WTC11 (cell line): Measurements from ENCODE around the gene BBS1. TPM values are rescaled to one million over a fixed set of nuclear protein-coding genes. Genes with fewer than 3 reads are reported as not detected.
A peak's percentile ranks its signal among the peaks of the same experiment; 100 is the strongest.

Experiments
- ATAC-seq: fragments of 200-7000 bp; cut with Tn5 transposase; 2 replicates; pipeline ENCODE4 v1.10.0; 2021; ENCODE audit warnings: mild to moderate bottlenecking, moderate library complexity
- CTCF ChIA-PET: fragments of 300-600 bp; sonication (Branson Sonifier 250); formaldehyde crosslinking; loops from one replicate; lab custom pipeline; 2021; ENCODE audit warnings: antibody characterized with exemption; lab: Charles Lee
- POLR2A ChIA-PET: fragments of 350-600 bp; sonication (Branson Sonifier 250); formaldehyde crosslinking; loops from one replicate; lab custom pipeline; 2021; ENCODE audit warnings: antibody characterized with exemption; lab: Charles Lee
- DNase-seq: peaks from one replicate; pipeline ENCODE4 v3.0.0; 2021; ENCODE audit warnings: low spot score
- H3K27ac Mint-ChIP-seq: 2 replicates; pipeline ENCODE4 v1.8.0; 2021; ENCODE audit warnings: mixed read lengths
- H3K27me3 Mint-ChIP-seq: 2 replicates; pipeline ENCODE4 v1.8.0; 2021; ENCODE audit warnings: low read depth, mild to moderate bottlenecking, moderate library complexity, mixed read lengths
- H3K36me3 Mint-ChIP-seq: 2 replicates; pipeline ENCODE4 v1.8.0; 2021; ENCODE audit warnings: mixed read lengths
- H3K4me1 Mint-ChIP-seq: 2 replicates; pipeline ENCODE4 v1.8.0; 2022; ENCODE audit warnings: mixed read lengths
- H3K4me3 Mint-ChIP-seq: 2 replicates; pipeline ENCODE4 v1.8.0; 2021; ENCODE audit warnings: mild to moderate bottlenecking, moderate library complexity, mixed read lengths
- H3K9me3 Mint-ChIP-seq: 2 replicates; pipeline ENCODE4 v1.8.0; 2021; ENCODE audit warnings: mixed read lengths
- CREM ChIP-seq: sonication (generic); formaldehyde crosslinking; IDR thresholded peaks from 2 replicates; pipeline ENCODE4 v1.8.1; 2022; ENCODE audit warnings: mild to moderate bottlenecking, missing genetic modification reagents, moderate library complexity
- E2F4 ChIP-seq: sonication (generic); formaldehyde crosslinking; IDR thresholded peaks from 2 replicates; pipeline ENCODE4 v1.8.1; 2022; ENCODE audit warnings: low read depth, mild to moderate bottlenecking, moderate library complexity, missing genetic modification reagents, borderline replicate concordance
- EMX1 ChIP-seq: fragments of 250-450 bp; sonication (Bioruptor Pico); IDR thresholded peaks from 2 replicates; pipeline ENCODE4 v1.8.0; 2021; ENCODE audit warnings: mild to moderate bottlenecking
- ESRRA ChIP-seq: sonication (generic); formaldehyde crosslinking; IDR thresholded peaks from 2 replicates; pipeline ENCODE4 v1.8.1; 2022; ENCODE audit warnings: mild to moderate bottlenecking, missing genetic modification reagents, borderline replicate concordance
- ETV6 ChIP-seq: sonication (generic); formaldehyde crosslinking; IDR thresholded peaks from 2 replicates; pipeline ENCODE4 v1.8.1; 2022; ENCODE audit warnings: mild to moderate bottlenecking, missing genetic modification reagents
- FOXP1 ChIP-seq: sonication (generic); formaldehyde crosslinking; IDR thresholded peaks from 2 replicates; pipeline ENCODE4 v1.8.0; 2022; ENCODE audit warnings: missing genetic modification reagents, mild to moderate bottlenecking, moderate library complexity, borderline replicate concordance
- GABPB1 ChIP-seq: sonication (generic); formaldehyde crosslinking; IDR thresholded peaks from 2 replicates; pipeline ENCODE4 v1.8.1; 2023; ENCODE audit warnings: mild to moderate bottlenecking, missing genetic modification reagents
- GTF2I ChIP-seq: fragments of 250-450 bp; sonication (Bioruptor Pico); conservative IDR thresholded peaks from 2 replicates; pipeline ENCODE4 v1.4.0; 2021; ENCODE audit warnings: mild to moderate bottlenecking
- KAT7 ChIP-seq: sonication (generic); formaldehyde crosslinking; IDR thresholded peaks from 2 replicates; pipeline ENCODE4 v1.8.1; 2023; ENCODE audit warnings: missing genetic modification reagents, mild to moderate bottlenecking, borderline replicate concordance
- MXD4 ChIP-seq: fragments of 250-450 bp; sonication (Bioruptor Pico); IDR thresholded peaks from 2 replicates; pipeline ENCODE4 v1.8.0; 2021; ENCODE audit warnings: mild to moderate bottlenecking, moderate library complexity, borderline replicate concordance
- MYBL2 ChIP-seq: sonication (generic); formaldehyde crosslinking; IDR thresholded peaks from 2 replicates; pipeline ENCODE4 v1.8.1; 2023; ENCODE audit warnings: mild to moderate bottlenecking, moderate library complexity, missing genetic modification reagents
- NFATC4 ChIP-seq: fragments of 250-450 bp; sonication (Bioruptor Pico); IDR thresholded peaks from 2 replicates; pipeline ENCODE4 v1.9.0; 2021; ENCODE audit warnings: mild to moderate bottlenecking
- NFYB ChIP-seq: sonication (generic); formaldehyde crosslinking; conservative IDR thresholded peaks from 2 replicates; pipeline ENCODE4 v1.8.0; 2022; ENCODE audit warnings: low read depth, missing genetic modification reagents
- SMAD4 ChIP-seq: sonication (generic); formaldehyde crosslinking; IDR thresholded peaks from 2 replicates; pipeline ENCODE4 v1.8.0; 2022; ENCODE audit warnings: mild to moderate bottlenecking, missing genetic modification reagents
- ZNF232 ChIP-seq: sonication (generic); formaldehyde crosslinking; IDR thresholded peaks from 2 replicates; pipeline ENCODE4 v1.8.0; 2022; ENCODE audit warnings: mild to moderate bottlenecking, missing genetic modification reagents
- ZNF512 ChIP-seq: sonication (generic); formaldehyde crosslinking; IDR thresholded peaks from 2 replicates; pipeline ENCODE4 v1.8.1; 2022; ENCODE audit warnings: missing genetic modification reagents, borderline replicate concordance
- ZNF671 ChIP-seq: fragments of 250-450 bp; sonication (Bioruptor Pico); IDR thresholded peaks from 2 replicates; pipeline ENCODE4 v1.8.0; 2021; ENCODE audit warnings: mild to moderate bottlenecking
- total RNA-seq: library from RNA; stranded (reverse); gene quantifications from 3 replicates; pipeline ENCODE4 v1.2.3, GENCODE V29; 2021
- TF ChIP-seq, protein P1 (sequence below): sonication (generic); formaldehyde crosslinking; IDR thresholded peaks from 2 replicates; pipeline ENCODE4 v1.8.0; 2023; ENCODE audit warnings: missing genetic modification reagents, mild to moderate bottlenecking, borderline replicate concordance
- TF ChIP-seq, protein P2 (sequence below): sonication (generic); formaldehyde crosslinking; IDR thresholded peaks from 2 replicates; pipeline ENCODE4 v1.8.0; 2022; ENCODE audit warnings: missing genetic modification reagents
- TF ChIP-seq, protein P3 (sequence below): sonication (generic); formaldehyde crosslinking; IDR thresholded peaks from 2 replicates; pipeline ENCODE4 v1.8.1; 2022; ENCODE audit warnings: low read depth, missing genetic modification reagents, borderline replicate concordance
- TF ChIP-seq, protein P4 (sequence below): sonication (generic); formaldehyde crosslinking; IDR thresholded peaks from 2 replicates; pipeline ENCODE4 v1.8.0; 2022; ENCODE audit warnings: mild to moderate bottlenecking, missing genetic modification reagents

Gene BBS1
- total RNA-seq, 1 experiment from 2014 or later, result 26.8 TPM

DNA sequence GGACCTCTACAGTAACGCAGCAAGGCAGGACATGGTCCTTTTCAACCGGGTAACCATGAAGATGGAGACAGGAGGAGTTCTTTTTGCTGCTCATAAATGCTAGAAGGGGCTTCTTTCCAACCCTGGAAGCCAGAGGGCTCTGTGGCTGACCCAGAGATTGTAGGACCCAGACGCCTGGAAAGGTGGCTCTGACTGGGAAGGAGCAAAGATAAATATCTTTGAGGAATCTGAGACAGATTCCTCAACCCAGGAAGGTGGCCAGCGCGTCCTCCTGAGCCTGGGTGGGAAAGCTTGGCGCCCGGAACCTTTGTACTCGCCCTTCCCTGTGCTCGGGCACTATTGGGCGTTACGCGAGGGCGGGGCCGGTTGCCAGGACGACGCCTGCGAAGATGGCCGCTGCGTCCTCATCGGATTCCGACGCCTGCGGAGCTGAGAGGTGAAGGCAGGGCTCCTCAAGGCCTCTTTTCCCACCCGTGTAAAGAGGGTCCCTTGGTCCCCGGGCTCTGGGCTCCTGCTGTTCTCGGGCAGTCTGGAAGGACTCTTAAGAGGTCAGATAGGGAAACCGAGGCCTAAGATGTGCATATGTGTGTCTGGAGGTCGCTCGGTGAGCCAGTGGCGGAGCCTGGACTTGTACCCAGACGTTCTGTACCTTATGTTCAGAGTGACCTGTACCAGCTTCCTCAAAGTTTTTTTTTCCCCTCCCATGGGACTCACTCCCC is at the start of gene BBS1 (continued):
- TF ChIP-seq, protein P1, sequence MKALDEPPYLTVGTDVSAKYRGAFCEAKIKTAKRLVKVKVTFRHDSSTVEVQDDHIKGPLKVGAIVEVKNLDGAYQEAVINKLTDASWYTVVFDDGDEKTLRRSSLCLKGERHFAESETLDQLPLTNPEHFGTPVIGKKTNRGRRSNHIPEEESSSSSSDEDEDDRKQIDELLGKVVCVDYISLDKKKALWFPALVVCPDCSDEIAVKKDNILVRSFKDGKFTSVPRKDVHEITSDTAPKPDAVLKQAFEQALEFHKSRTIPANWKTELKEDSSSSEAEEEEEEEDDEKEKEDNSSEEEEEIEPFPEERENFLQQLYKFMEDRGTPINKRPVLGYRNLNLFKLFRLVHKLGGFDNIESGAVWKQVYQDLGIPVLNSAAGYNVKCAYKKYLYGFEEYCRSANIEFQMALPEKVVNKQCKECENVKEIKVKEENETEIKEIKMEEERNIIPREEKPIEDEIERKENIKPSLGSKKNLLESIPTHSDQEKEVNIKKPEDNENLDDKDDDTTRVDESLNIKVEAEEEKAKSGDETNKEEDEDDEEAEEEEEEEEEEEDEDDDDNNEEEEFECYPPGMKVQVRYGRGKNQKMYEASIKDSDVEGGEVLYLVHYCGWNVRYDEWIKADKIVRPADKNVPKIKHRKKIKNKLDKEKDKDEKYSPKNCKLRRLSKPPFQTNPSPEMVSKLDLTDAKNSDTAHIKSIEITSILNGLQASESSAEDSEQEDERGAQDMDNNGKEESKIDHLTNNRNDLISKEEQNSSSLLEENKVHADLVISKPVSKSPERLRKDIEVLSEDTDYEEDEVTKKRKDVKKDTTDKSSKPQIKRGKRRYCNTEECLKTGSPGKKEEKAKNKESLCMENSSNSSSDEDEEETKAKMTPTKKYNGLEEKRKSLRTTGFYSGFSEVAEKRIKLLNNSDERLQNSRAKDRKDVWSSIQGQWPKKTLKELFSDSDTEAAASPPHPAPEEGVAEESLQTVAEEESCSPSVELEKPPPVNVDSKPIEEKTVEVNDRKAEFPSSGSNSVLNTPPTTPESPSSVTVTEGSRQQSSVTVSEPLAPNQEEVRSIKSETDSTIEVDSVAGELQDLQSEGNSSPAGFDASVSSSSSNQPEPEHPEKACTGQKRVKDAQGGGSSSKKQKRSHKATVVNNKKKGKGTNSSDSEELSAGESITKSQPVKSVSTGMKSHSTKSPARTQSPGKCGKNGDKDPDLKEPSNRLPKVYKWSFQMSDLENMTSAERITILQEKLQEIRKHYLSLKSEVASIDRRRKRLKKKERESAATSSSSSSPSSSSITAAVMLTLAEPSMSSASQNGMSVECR (CRISPR knock-in tag), result peak; percentile 95; the same call in 1 of the 2 replicates
- TF ChIP-seq KAT7 (CRISPR knock-in tag) (peak; percentile 73; the same call in 1 of the 2 replicates), E2F4 (CRISPR knock-in tag) (peak; percentile 30; the same call in 1 of the 2 replicates), FOXP1 (CRISPR knock-in tag) (peak; percentile 72; the same call in 1 of the 2 replicates), MYBL2 (CRISPR knock-in tag) (0 out of 2 replicates have a peak, but pooled peaks have one; percentile 45), ETV6 (CRISPR knock-in tag) (peak; percentile 92), NFYB (peak; percentile 35; the same call in 1 of the 2 replicates), ZNF671 (CRISPR knock-in tag) (no peak), SMAD4 (CRISPR knock-in tag) (no peak), GTF2I (no peak), GABPB1 (peak; percentile 66)
- TF ChIP-seq, protein P2, sequence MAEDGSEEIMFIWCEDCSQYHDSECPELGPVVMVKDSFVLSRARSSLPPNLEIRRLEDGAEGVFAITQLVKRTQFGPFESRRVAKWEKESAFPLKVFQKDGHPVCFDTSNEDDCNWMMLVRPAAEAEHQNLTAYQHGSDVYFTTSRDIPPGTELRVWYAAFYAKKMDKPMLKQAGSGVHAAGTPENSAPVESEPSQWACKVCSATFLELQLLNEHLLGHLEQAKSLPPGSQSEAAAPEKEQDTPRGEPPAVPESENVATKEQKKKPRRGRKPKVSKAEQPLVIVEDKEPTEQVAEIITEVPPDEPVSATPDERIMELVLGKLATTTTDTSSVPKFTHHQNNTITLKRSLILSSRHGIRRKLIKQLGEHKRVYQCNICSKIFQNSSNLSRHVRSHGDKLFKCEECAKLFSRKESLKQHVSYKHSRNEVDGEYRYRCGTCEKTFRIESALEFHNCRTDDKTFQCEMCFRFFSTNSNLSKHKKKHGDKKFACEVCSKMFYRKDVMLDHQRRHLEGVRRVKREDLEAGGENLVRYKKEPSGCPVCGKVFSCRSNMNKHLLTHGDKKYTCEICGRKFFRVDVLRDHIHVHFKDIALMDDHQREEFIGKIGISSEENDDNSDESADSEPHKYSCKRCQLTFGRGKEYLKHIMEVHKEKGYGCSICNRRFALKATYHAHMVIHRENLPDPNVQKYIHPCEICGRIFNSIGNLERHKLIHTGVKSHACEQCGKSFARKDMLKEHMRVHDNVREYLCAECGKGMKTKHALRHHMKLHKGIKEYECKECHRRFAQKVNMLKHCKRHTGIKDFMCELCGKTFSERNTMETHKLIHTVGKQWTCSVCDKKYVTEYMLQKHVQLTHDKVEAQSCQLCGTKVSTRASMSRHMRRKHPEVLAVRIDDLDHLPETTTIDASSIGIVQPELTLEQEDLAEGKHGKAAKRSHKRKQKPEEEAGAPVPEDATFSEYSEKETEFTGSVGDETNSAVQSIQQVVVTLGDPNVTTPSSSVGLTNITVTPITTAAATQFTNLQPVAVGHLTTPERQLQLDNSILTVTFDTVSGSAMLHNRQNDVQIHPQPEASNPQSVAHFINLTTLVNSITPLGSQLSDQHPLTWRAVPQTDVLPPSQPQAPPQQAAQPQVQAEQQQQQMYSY (CRISPR knock-in tag), result no peak
- TF ChIP-seq, protein P3, sequence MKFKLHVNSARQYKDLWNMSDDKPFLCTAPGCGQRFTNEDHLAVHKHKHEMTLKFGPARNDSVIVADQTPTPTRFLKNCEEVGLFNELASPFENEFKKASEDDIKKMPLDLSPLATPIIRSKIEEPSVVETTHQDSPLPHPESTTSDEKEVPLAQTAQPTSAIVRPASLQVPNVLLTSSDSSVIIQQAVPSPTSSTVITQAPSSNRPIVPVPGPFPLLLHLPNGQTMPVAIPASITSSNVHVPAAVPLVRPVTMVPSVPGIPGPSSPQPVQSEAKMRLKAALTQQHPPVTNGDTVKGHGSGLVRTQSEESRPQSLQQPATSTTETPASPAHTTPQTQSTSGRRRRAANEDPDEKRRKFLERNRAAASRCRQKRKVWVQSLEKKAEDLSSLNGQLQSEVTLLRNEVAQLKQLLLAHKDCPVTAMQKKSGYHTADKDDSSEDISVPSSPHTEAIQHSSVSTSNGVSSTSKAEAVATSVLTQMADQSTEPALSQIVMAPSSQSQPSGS, result 0 out of 2 replicates have a peak, but pooled peaks have one; percentile 28

DNA sequence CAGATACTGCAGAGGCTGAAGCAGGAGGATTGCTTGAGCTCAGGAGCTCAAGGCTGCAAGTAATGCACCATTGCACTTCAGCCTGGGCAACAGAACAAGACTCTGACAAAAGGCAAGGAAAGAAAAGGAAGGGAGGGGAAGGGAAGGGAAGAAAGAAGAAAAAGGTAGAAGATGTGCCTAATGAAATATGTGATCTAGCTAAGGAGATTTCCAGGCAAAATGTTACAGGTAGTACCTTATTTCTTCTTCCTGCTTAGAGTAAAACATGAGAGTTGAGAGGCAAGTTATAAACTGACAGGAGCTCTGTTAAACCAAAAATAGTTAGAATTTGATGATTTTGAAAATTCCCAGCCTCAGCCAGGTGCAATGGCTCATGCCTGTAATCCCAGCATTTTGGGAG is 48.4 kb upstream of the BBS1 start:
- CTCF ChIA-PET, result interaction anchor here (0.6 to 1.4 kb wide), 4 partner anchors 23 to 210 kb away, joined by 3 to 6 read pairs (median 4); partner anchors contain the start of gene MRPL11
- TF ChIP-seq NFATC4 (CRISPR knock-in tag) (no peak), MXD4 (CRISPR knock-in tag) (no peak), ESRRA (no peak), ZNF232 (no peak), EMX1 (CRISPR knock-in tag) (no peak), CREM (no peak), ZNF512 (CRISPR knock-in tag) (no peak)
- TF ChIP-seq, protein P4, sequence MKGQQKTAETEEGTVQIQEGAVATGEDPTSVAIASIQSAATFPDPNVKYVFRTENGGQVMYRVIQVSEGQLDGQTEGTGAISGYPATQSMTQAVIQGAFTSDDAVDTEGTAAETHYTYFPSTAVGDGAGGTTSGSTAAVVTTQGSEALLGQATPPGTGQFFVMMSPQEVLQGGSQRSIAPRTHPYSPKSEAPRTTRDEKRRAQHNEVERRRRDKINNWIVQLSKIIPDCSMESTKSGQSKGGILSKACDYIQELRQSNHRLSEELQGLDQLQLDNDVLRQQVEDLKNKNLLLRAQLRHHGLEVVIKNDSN, result no peak

More for the DNA sequence above, 48.4 kb upstream of the BBS1 start:
- no peak overlapping the region for H3K27ac Mint-ChIP-seq
- peaks cover 17% of the 10 kb centered on the region for H3K4me1 Mint-ChIP-seq
- no peak for ATAC-seq
- POLR2A ChIA-PET, result interaction anchor here (0.5 kb wide), 1 partner anchor 33 kb away, joined by 4 read pairs; no protein-coding TSS in a partner anchor
- peaks cover 23% of the 10 kb centered on the region for H3K9me3 Mint-ChIP-seq
- H3K27me3 Mint-ChIP-seq, result no peaks in the 10 kb centered on the region; the same call in 1 of the 2 replicates
- peaks cover 18% of the 10 kb centered on the region for H3K36me3 Mint-ChIP-seq
- no peak overlapping the region for H3K4me3 Mint-ChIP-seq
- DNase-seq, result no peak
